Testis (tissue), 3 donors: ENCODE measurements around the gene POU4F1. TPM values are rescaled to one million over a fixed set of nuclear protein-coding genes. Genes with fewer than 3 reads are reported as not detected.

Experiments
- DNase-seq: peaks from one replicate; pipeline ENCODE4 v3.0.0-alpha.2; 2019
- H3K27ac ChIP-seq, 2 donors: fragments of 200-600 bp; sonication (generic); one replicate each; pipeline ENCODE4 v1.5.1; 2019
- H3K27me3 ChIP-seq: fragments of 200-600 bp; sonication (generic); one replicate; pipeline ENCODE4 v1.5.1; 2019
- H3K36me3 ChIP-seq: fragments of 200-600 bp; sonication (generic); one replicate; pipeline ENCODE4 v1.5.1; 2017; ENCODE audit warnings: low read depth; ENCODE audit errors: missing control alignments
- H3K4me1 ChIP-seq: fragments of 200-600 bp; sonication (generic); one replicate; pipeline ENCODE4 v1.5.1; 2019
- H3K4me3 ChIP-seq, 2 donors: fragments of 200-600 bp; sonication (generic); one replicate each; pipeline ENCODE4 v1.5.1; 2017 to 2019
- H3K9me3 ChIP-seq: fragments of 200-600 bp; sonication (generic); one replicate; pipeline ENCODE4 v1.5.1; 2017
- POLR2A ChIP-seq: fragments of 450-650 bp; IDR thresholded peaks from one replicate; pipeline ENCODE4 v1.6.1; 2017; ENCODE audit warnings: antibody characterized with exemption, mild to moderate bottlenecking, moderate library complexity
- WGBS, 2 donors: methylation state at CpG; one replicate each; pipeline ENCODE4 v1.1.5; 2018; 5-methylcytosine and 5-hydroxymethylcytosine counted together
- intact Hi-C: fragments of 100-400 bp; cut with DNase I; formaldehyde crosslinking; loops from one replicate; pipeline ENCODE4 v1.15.1; 2023; ENCODE audit warnings: low total_unique reads
- polyA plus RNA-seq: library from polyadenylated mRNA; stranded (reverse); fragments of 350-450 nt; fragmentation: Illumina TruSeq; extraction: RNeasy Lipid Tissue Mini Kit (QIAGEN cat#74804); gene quantifications from one replicate; pipeline ENCODE4 v1.2.3, GENCODE V29; 2014; ENCODE audit warnings: low read depth, low replicate concordance; ENCODE audit not compliant: insufficient read depth
- total RNA-seq, 2 donors: library from RNA; depleted of rRNA; stranded (reverse); fragments of >200 nt; gene quantifications; one replicate each; pipeline ENCODE4 v1.2.3, GENCODE V29; 2016
- TF ChIP-seq, protein P1 (sequence below), 3 experiments: fragments of 450-650 bp in 2 of 3; fragments of 200-600 bp in 1 of 3; sonication (generic) in 1 of 3; IDR thresholded peaks; one replicate each; pipeline ENCODE4 v1.5.1; 2016 to 2019; ENCODE audit warnings: antibody characterized with exemption in 3 of 3, mild to moderate bottlenecking in 2 of 3, moderate library complexity in 1 of 3

Gene POU4F1
- total and polyA plus RNA-seq, 3 donors from 2014 or later, result 0.57 to 1.3 (median 1.2) TPM

DNA sequence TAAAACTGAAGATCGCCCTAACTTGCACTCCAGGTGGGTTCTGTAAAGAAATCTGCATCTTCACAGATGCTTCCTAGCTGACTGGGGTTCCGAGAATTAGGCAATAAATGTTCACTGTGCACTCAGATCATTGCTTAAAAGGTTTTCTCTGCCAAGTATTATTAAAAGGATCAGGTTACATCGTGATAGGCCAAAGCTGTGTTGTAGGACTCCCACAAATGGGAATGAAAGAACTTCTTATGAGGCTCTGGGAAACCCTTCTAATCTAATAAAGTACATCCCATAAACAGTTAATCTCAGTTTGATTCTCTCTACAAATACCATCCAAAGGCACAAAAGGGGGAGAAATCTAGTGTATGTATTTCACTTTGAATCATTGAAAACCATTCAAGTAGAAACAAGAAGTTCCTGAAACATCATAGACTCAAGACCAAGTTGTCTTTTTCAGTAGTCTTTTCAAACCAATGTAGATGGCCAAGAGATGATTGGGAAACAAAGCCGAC is 7.1 kb upstream of the POU4F1 start:
- TF ChIP-seq, protein P1, sequence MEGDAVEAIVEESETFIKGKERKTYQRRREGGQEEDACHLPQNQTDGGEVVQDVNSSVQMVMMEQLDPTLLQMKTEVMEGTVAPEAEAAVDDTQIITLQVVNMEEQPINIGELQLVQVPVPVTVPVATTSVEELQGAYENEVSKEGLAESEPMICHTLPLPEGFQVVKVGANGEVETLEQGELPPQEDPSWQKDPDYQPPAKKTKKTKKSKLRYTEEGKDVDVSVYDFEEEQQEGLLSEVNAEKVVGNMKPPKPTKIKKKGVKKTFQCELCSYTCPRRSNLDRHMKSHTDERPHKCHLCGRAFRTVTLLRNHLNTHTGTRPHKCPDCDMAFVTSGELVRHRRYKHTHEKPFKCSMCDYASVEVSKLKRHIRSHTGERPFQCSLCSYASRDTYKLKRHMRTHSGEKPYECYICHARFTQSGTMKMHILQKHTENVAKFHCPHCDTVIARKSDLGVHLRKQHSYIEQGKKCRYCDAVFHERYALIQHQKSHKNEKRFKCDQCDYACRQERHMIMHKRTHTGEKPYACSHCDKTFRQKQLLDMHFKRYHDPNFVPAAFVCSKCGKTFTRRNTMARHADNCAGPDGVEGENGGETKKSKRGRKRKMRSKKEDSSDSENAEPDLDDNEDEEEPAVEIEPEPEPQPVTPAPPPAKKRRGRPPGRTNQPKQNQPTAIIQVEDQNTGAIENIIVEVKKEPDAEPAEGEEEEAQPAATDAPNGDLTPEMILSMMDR (IDR thresholded peaks at IDR 0.05), result no peak
- TF ChIP-seq POLR2A, result no peak
- Histone ChIP-seq H3K9me3 (no peaks in the 10 kb centered on the region), H3K27me3 (no peaks in the 10 kb centered on the region), H3K4me1 (no peaks in the 10 kb centered on the region), H3K27ac (no peak overlapping the region), H3K4me3 (no peak overlapping the region), H3K36me3 (no peaks in the 10 kb centered on the region)
- intact Hi-C loops, result no loop called here
- no peak for DNase-seq
- 43 to 50% methylated on average over 4 of the region's 4 CpGs for WGBS, 2 donors

DNA sequence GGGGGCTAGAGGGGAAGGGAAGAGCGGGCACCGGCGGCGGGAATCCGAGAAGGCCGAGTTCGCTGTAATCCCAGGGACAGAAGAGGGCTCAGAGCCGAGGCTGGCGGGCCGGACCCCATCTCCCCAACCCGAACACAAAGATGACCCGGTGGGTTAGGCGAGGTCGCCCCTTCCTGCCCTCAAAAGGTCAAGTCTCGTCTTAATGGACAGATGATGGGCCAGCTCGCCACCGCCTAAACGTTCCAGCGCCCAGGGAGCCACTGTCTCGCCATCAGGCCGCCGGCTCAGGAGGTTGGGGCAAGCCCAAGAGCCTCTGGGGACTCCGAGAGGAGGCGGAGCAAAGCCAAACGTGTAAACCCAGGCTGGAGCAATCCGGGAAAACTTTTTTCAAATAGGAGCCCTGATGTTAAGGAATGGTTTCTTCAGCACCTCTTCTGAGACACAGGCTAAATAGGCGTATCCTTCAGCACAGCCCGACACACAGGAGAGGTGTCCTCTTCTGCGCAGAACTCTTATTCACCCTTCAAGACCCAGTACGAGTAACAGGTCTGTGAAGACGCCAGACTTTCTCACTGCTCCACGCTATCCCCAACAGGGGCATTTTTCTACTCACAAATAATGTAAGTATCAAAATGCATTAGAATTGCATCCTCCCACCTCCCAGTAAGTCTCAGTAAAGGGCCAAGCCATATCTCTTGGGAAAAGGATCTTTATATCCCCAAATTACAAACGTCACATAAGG is 6.3 kb upstream of the POU4F1 start:
- Histone ChIP-seq H3K27me3 (no peaks in the 10 kb centered on the region), H3K9me3 (no peaks in the 10 kb centered on the region), H3K4me1 (no peaks in the 10 kb centered on the region), H3K36me3 (no peaks in the 10 kb centered on the region), H3K4me3 (peak overlapping the region; percentile 37 to 39), H3K27ac (no peak overlapping the region)
- WGBS, 2 donors, result 21 to 24% methylated on average over 30 to 33 of the region's 33 CpGs
- TF ChIP-seq POLR2A, result no peak
- TF ChIP-seq, protein P1 (IDR thresholded peaks at IDR 0.05), result no peak
- DNase-seq, result no peak
- intact Hi-C loops, result no loop called here

DNA sequence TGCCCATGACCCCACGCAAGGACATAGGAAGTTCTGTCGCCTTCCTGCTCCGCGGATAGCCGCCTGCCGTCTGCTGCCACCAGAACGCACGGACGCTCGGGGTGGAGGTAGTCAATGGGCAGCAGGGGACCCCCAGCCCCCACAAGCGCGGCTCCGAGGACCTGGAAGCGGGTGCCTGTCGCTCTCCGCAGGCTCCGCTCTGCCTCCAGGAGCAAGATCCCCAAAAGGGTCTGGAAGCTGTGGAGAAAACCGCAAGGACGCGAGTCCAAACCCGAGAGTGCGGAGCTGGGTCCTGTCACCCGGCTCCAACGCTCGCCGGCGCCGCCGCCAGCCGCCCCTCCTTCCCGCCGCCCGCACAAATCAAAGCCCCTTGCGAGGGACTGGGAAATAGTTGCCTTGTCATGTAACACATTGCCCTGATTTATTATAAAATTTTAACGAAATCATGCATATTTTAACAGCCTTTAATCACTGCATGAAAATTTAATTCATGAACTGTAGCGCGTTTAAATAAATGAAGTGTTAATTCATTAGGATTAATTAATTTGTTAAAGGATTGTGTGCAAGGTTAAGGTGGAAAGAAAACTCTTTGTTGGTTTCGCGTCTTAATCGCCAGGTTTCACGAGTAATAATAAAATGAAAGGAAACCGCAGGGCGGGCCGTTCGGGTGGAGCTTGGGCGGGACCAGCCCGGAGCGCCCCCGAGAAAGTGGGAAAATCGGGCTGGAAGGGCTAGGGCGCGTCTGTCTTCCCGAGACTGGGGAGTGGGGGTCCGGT is 5.5 kb upstream of the POU4F1 start:
- no peaks in the 10 kb centered on the region for H3K9me3 ChIP-seq
- H3K4me3 ChIP-seq, result peak overlapping the region; percentile 37 to 39
- no peak for DNase-seq
- H3K27me3 ChIP-seq, result no peaks in the 10 kb centered on the region
- no peaks in the 10 kb centered on the region for H3K4me1 ChIP-seq
- no peaks in the 10 kb centered on the region for H3K36me3 ChIP-seq
- intact Hi-C loops, result no loop called here
- no peak overlapping the region for H3K27ac ChIP-seq
- WGBS, 2 donors, result 3% methylated on average over 39 to 54 of the region's 54 CpGs
- no peak for TF ChIP-seq POLR2A
- TF ChIP-seq, protein P1 (IDR thresholded peaks at IDR 0.05), result no peak

DNA sequence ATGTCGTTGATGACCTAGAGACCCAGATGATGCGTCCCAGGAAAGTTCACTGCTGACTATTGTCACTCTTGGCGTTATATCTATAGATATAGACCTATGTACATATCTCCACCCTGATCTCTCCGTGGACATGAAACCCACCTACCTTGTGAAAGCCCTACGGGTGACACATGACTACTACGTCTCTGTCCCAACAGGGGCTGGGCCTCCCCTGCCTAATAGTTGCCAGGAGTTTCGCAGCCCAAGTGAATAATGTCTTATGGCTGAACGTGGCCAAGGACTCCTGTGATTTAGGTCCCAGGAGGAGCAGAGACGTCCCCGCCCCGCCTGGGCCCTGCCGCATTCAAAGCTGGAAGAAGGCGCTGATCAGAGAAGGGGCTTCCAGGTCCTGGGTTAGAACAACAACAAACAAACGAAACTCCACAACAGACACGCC is 4.9 kb upstream of the POU4F1 start:
- 16 to 19% methylated on average over 14 to 15 of the region's 15 CpGs for WGBS, 2 donors
- no peak overlapping the region for H3K27ac ChIP-seq

More for the DNA sequence above, 4.9 kb upstream of the POU4F1 start:
- no peak for DNase-seq
- no peaks in the 10 kb centered on the region for H3K9me3 ChIP-seq
- H3K27me3 ChIP-seq, result no peaks in the 10 kb centered on the region
- no peaks in the 10 kb centered on the region for H3K36me3 ChIP-seq
- intact Hi-C loops, result no loop called here
- H3K4me3 ChIP-seq, result no peak overlapping the region
- no peak for TF ChIP-seq POLR2A
- TF ChIP-seq, protein P1 (IDR thresholded peaks at IDR 0.05), result no peak
- no peaks in the 10 kb centered on the region for H3K4me1 ChIP-seq
